DND-41 (cell line): ENCODE measurements around the gene TCEANC2.

Experiments used
- EZH2 ChIP-seq: IDR thresholded peaks from 3 replicates; pipeline ENCODE4 v1.6.1; 2012; ENCODE audit warnings: borderline replicate concordance, low read depth, mild to moderate bottlenecking, moderate library complexity, low read length, inconsistent platforms; ENCODE audit not compliant: severe bottlenecking
- TF ChIP-seq, protein P1 (sequence below): IDR thresholded peaks from 2 replicates; pipeline ENCODE4 v1.5.1; 2012; ENCODE audit warnings: borderline replicate concordance, low read length, moderate library complexity, mild to moderate bottlenecking; ENCODE audit not compliant: poor library complexity, severe bottlenecking; ENCODE audit errors: extremely low read depth

DNA sequence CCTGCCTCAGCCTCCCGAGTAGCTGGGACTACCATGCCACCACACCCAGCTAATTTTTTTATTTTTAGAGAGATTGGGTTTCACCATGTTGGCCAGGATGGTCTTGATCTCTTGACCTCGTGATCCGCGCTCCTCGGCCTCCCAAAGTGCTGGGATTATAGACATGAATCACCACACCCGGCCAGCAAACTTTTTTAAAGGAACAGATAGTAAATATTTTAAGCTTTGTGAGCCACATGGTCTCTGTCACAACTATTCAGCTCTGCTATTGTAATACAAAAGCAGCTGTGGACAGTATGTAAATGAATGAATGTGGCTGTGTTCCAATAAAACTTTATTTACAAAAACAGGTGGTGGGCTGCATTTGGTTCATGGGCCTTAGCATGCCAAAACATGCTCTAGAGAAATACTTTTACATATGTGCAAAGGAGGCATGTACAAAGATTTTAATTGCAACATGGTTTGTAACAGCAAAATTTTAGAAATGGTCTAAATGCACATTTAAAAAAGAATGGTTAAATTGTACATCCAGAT lies 52.4 kb downstream of the TCEANC2 start:
- TF ChIP-seq, protein P1, sequence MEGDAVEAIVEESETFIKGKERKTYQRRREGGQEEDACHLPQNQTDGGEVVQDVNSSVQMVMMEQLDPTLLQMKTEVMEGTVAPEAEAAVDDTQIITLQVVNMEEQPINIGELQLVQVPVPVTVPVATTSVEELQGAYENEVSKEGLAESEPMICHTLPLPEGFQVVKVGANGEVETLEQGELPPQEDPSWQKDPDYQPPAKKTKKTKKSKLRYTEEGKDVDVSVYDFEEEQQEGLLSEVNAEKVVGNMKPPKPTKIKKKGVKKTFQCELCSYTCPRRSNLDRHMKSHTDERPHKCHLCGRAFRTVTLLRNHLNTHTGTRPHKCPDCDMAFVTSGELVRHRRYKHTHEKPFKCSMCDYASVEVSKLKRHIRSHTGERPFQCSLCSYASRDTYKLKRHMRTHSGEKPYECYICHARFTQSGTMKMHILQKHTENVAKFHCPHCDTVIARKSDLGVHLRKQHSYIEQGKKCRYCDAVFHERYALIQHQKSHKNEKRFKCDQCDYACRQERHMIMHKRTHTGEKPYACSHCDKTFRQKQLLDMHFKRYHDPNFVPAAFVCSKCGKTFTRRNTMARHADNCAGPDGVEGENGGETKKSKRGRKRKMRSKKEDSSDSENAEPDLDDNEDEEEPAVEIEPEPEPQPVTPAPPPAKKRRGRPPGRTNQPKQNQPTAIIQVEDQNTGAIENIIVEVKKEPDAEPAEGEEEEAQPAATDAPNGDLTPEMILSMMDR, result no peak
- TF ChIP-seq EZH2, result no peak
